H1 (cell line): ENCODE results near the gene TDRD12. TPM values are rescaled to one million over a fixed set of nuclear protein-coding genes. Genes with fewer than 3 reads are reported as not detected.

ENCODE experiments used
- CTCF ChIA-PET: fragments of 300-600 bp; sonication (Branson Sonifier 250); formaldehyde crosslinking; loops from one replicate; lab custom pipeline; 2021; ENCODE audit not compliant: partially characterized antibody; lab: Charles Lee
- POLR2A ChIA-PET: fragments of 300-600 bp; sonication (Branson Sonifier 250); formaldehyde crosslinking; loops from one replicate; lab custom pipeline; 2021; ENCODE audit warnings: inconsistent platforms; ENCODE audit not compliant: partially characterized antibody; lab: Charles Lee
- DNase-seq, 2 experiments: peaks; one replicate each; pipeline versions ENCODE4 v3.0.0 to v3.0.0-alpha.2; 2010 to 2022; ENCODE audit warnings: low spot score in 2 of 2, low read depth in 1 of 2, mixed read lengths in 1 of 2
- FAIRE-seq: peaks from 2 replicates; lab custom pipeline; 2011; peaks lifted over from hg19 to GRCh38; lab: Jason Lieb, UNC
- H2AFZ ChIP-seq: 2 replicates; pipeline ENCODE4 v1.8.1; 2012; ENCODE audit warnings: low read length, inconsistent platforms
- H2AK5ac ChIP-seq: 2 replicates; pipeline ENCODE4 v1.6.1; 2013; ENCODE audit warnings: low read depth, low read length
- H2BK120ac ChIP-seq: replicated peaks from 2 replicates; pipeline ENCODE3; 2013; ENCODE audit warnings: low read depth, low read length, inconsistent platforms
- H2BK12ac ChIP-seq: 2 replicates; pipeline ENCODE4 v1.6.1; 2013; ENCODE audit warnings: low read depth, low read length
- H2BK15ac ChIP-seq: 2 replicates; pipeline ENCODE4 v1.6.1; 2013; ENCODE audit warnings: low read length
- H2BK20ac ChIP-seq: 2 replicates; pipeline ENCODE4 v1.6.1; 2013; ENCODE audit warnings: low read length
- H2BK5ac ChIP-seq: 2 replicates; pipeline ENCODE4 v1.6.1; 2013; ENCODE audit warnings: low read depth, low read length
- H3K14ac ChIP-seq: 2 replicates; pipeline ENCODE4 v1.6.1; 2013; ENCODE audit warnings: inconsistent platforms; ENCODE audit not compliant: insufficient read length
- H3K18ac ChIP-seq: 2 replicates; pipeline ENCODE4 v1.6.1; 2013; ENCODE audit warnings: low read length; ENCODE audit errors: extremely low read depth
- H3K23ac ChIP-seq: 2 replicates; pipeline ENCODE4 v1.6.1; 2013; ENCODE audit warnings: inconsistent platforms; ENCODE audit not compliant: insufficient read length
- H3K23me2 ChIP-seq: 2 replicates; pipeline ENCODE4 v1.6.1; 2013; ENCODE audit warnings: low read depth, low read length
- H3K27ac ChIP-seq: 2 replicates; pipeline ENCODE4 v1.6.1; 2011; ENCODE audit warnings: low read depth, low read length, inconsistent platforms
- H3K27me3 ChIP-seq, 4 experiments: replicated peaks in 1 of 4; 1 replicate in 1 of 4; 2 replicates in 3 of 4; pipeline versions ENCODE4 v1.6.1 to v1.8.1; 2011 to 2013; ENCODE audit warnings: low read length in 3 of 4, mild to moderate bottlenecking in 3 of 4, inconsistent platforms in 2 of 4, mixed read lengths in 2 of 4, moderate library complexity in 1 of 4; ENCODE audit not compliant: control insufficient read depth in 3 of 4, insufficient read depth in 3 of 4; ENCODE audit errors: extremely low read depth in 1 of 4
- H3K36me3 ChIP-seq, 4 experiments: 2 replicates each; pipeline versions ENCODE4 v1.6.1 to v1.8.1; 2011 to 2013; ENCODE audit warnings: mild to moderate bottlenecking in 4 of 4, low read length in 3 of 4, moderate library complexity in 2 of 4, control low read depth in 1 of 4, inconsistent platforms in 1 of 4; ENCODE audit not compliant: insufficient read depth in 4 of 4, control insufficient read depth in 2 of 4
- H3K4ac ChIP-seq: replicated peaks from 2 replicates; pipeline ENCODE3; 2013; ENCODE audit warnings: low read length, low read depth, mixed read lengths, inconsistent platforms; ENCODE audit not compliant: insufficient read length
- H3K4me1 ChIP-seq, 4 experiments: replicated peaks in 1 of 4; 1 replicate in 1 of 4; 2 replicates in 3 of 4; pipeline versions ENCODE4 v1.6.1 to v1.8.1; 2011 to 2013; ENCODE audit warnings: low read length in 3 of 4, inconsistent platforms in 2 of 4, mixed read lengths in 1 of 4; ENCODE audit not compliant: insufficient read depth in 4 of 4, control insufficient read depth in 3 of 4
- H3K4me2 ChIP-seq, 2 experiments: 2 replicates each; pipeline versions ENCODE4 v1.6.1 to v1.8.1; 2011 to 2013; ENCODE audit warnings: low read depth in 2 of 2, low read length in 2 of 2, control low read depth in 1 of 2, inconsistent platforms in 1 of 2, mild to moderate bottlenecking in 1 of 2; ENCODE audit not compliant: insufficient read depth in 1 of 2
- H3K4me3 ChIP-seq, 4 experiments: fragments of 200-600, 300-600 bp in 1 of 4; sonication (generic), shearing (Covaris generic), sonication (Bioruptor Twin) in 1 of 4; 2 replicates each; pipeline versions ENCODE4 v1.5.1 to v1.8.1; 2011 to 2016; ENCODE audit warnings: low read length in 4 of 4, low read depth in 3 of 4, control low read depth in 2 of 4, inconsistent platforms in 2 of 4, mild to moderate bottlenecking in 2 of 4, mixed read lengths in 1 of 4, moderate library complexity in 1 of 4; ENCODE audit not compliant: insufficient read depth in 2 of 4; ENCODE audit errors: extremely low read depth in 1 of 4
- H3K56ac ChIP-seq: replicated peaks from 2 replicates; pipeline ENCODE3; 2013; ENCODE audit warnings: low read depth, mild to moderate bottlenecking, mixed read lengths, low read length, inconsistent platforms; ENCODE audit not compliant: insufficient read length
- H3K79me1 ChIP-seq: 2 replicates; pipeline ENCODE4 v1.6.1; 2013; ENCODE audit warnings: low read depth, low read length, control low read depth
- H3K79me2 ChIP-seq, 2 experiments: 2 replicates each; pipeline versions ENCODE4 v1.6.1 to v1.8.1; 2012 to 2013; ENCODE audit warnings: low read length in 2 of 2, mild to moderate bottlenecking in 2 of 2, inconsistent platforms in 1 of 2; ENCODE audit not compliant: insufficient read depth in 2 of 2, control insufficient read depth in 1 of 2
- H3K9ac ChIP-seq, 4 experiments: replicated peaks in 1 of 4; 1 replicate in 1 of 4; 2 replicates in 3 of 4; pipeline versions ENCODE4 v1.6.1 to v1.8.1; 2011 to 2013; ENCODE audit warnings: low read depth in 3 of 4, low read length in 3 of 4, control low read depth in 2 of 4, mild to moderate bottlenecking in 2 of 4, moderate library complexity in 2 of 4, inconsistent platforms in 1 of 4; ENCODE audit errors: extremely low read depth in 1 of 4
- H3K9me3 ChIP-seq, 2 experiments: 2 replicates each; pipeline versions ENCODE4 v1.6.1 to v1.8.1; 2012 to 2013; ENCODE audit warnings: mild to moderate bottlenecking in 2 of 2, moderate library complexity in 2 of 2, control low read depth in 1 of 2, inconsistent platforms in 1 of 2, low read depth in 1 of 2, low read length in 1 of 2, mixed read lengths in 1 of 2; ENCODE audit not compliant: insufficient read depth in 2 of 2
- H4K20me1 ChIP-seq, 2 experiments: replicated peaks in 1 of 2; 2 replicates each; pipeline versions ENCODE3 to v1.8.1; 2011 to 2013; ENCODE audit warnings: inconsistent platforms in 2 of 2, low read length in 2 of 2, mild to moderate bottlenecking in 1 of 2; ENCODE audit not compliant: insufficient read depth in 2 of 2, control insufficient read depth in 1 of 2
- H4K5ac ChIP-seq: 2 replicates; pipeline ENCODE4 v1.6.1; 2013; ENCODE audit warnings: low read length, low read depth, mixed read lengths, inconsistent platforms; ENCODE audit not compliant: insufficient read length
- H4K8ac ChIP-seq: 2 replicates; pipeline ENCODE4 v1.8.0; 2013; ENCODE audit warnings: mild to moderate bottlenecking, moderate library complexity, low read length, inconsistent platforms; ENCODE audit not compliant: insufficient read depth; ENCODE audit errors: extremely low read depth
- H4K91ac ChIP-seq: replicated peaks from 2 replicates; pipeline ENCODE3; 2013; ENCODE audit warnings: low read length, mixed read lengths, inconsistent platforms; ENCODE audit not compliant: insufficient read length
- CHD1 ChIP-seq: IDR thresholded peaks from 2 replicates; pipeline ENCODE4 v1.6.1; 2012; ENCODE audit warnings: low read depth, low read length, improper control_type of control experiment
- MAFK ChIP-seq: IDR thresholded peaks from 2 replicates; pipeline ENCODE4 v1.6.1; 2012; ENCODE audit warnings: low read depth, mild to moderate bottlenecking, improper control_type of control experiment, low read length
- MAX ChIP-seq: IDR thresholded peaks from 2 replicates; pipeline ENCODE4 v1.6.1; 2012; ENCODE audit warnings: inconsistent platforms
- TAF7 ChIP-seq: optimal IDR thresholded peaks from 2 replicates; pipeline ENCODE3; 2011; ENCODE audit warnings: low read depth, mild to moderate bottlenecking, inconsistent platforms, low read length, moderate library complexity, borderline replicate concordance
- TEAD4 ChIP-seq: IDR thresholded peaks from 2 replicates; pipeline ENCODE4 v1.6.1; 2012; ENCODE audit warnings: low read depth, low read length, inconsistent platforms, mixed read lengths
- WGBS, 2 experiments: shearing (Covaris generic) in 1 of 2; methylation state at CpG; one replicate each; pipeline versions ENCODE4 v1.1.6 to v1.1.7; 2013 to 2015; ENCODE audit warnings: low lambda C conversion rate in 2 of 2, mixed read lengths in 2 of 2, inconsistent platforms in 1 of 2, low coverage in 1 of 2, missing lambda C conversion rate in 1 of 2; ENCODE audit not compliant: insufficient replicate concordance in 2 of 2, insufficient coverage in 1 of 2, insufficient read length in 1 of 2; ENCODE audit errors: extremely low coverage in 1 of 2, missing lambda C conversion rate in 1 of 2; 5-methylcytosine and 5-hydroxymethylcytosine counted together
- polyA plus RNA-seq, 7 experiments: library from polyadenylated mRNA; depleted of rRNA in 3 of 7; stranded (reverse) in 5 of 7; unstranded in 2 of 7; fragments of >200 nt in 5 of 7; fragments of 200-250 nt in 2 of 7; gene quantifications; 1 replicate in 5 of 7; 2 replicates in 1 of 7; 4 replicates in 1 of 7; pipeline versions ENCODE4 v1.2.1 to v1.2.3, GENCODE V29; 2011 to 2013; ENCODE audit warnings: missing spikeins in 2 of 7, mixed read lengths in 2 of 7
- total RNA-seq: library from RNA; stranded (reverse); fragmentation: NEBNext Ultra II Directional; extraction: Animal tissue kit (Norgen Biotek cat#: 25700); gene quantifications from 2 replicates; pipeline ENCODE4 v1.2.1, GENCODE V29; 2021
- TF ChIP-seq, protein P1 (sequence below): IDR thresholded peaks from 2 replicates; pipeline ENCODE4 v1.6.1; 2012; ENCODE audit warnings: inconsistent platforms

TDRD12 gene
- total and polyA plus RNA-seq, 2 of the 8 experiments (the other 6 are each of a cell fraction or from before 2014, with no cell fraction given) = 0.39 to 0.88 TPM

- H2BK120ac ChIP-seq = no peak overlapping the region
- H4K20me1 ChIP-seq = peaks cover 10 to 18% of the 10 kb centered on the region in 2 experiments
- peak overlapping the region; percentile 40 for H4K8ac ChIP-seq
- no peak overlapping the region for H3K4ac ChIP-seq
- no peak overlapping the region for H3K23ac ChIP-seq
- H3K27ac ChIP-seq = no peak overlapping the region
- peak overlapping the region; percentile 69 to 91 (median 83) for H3K4me3 ChIP-seq
- H2AK5ac ChIP-seq = no peak overlapping the region
- H3K9ac ChIP-seq = peak overlapping the region in 3 of 4 experiments; percentile 33 to 75 (median 60); a peak in 6 of 7 replicates
- POLR2A ChIA-PET = interaction anchor here (0.6 to 1.0 kb wide), 5 partner anchors 21 to 1544 kb away, joined by 3 to 5 read pairs (median 3); no protein-coding TSS in a partner anchor
- H3K27me3 ChIP-seq = peaks cover 20 to 33% (median 26%) of the 10 kb centered on the region in 4 experiments
- CTCF ChIA-PET = interaction anchor here (0.6 to 0.8 kb wide), 4 partner anchors 22 to 1450 kb away, joined by 3 read pairs; no protein-coding TSS in a partner anchor
- H4K5ac ChIP-seq = no peak overlapping the region
- peak overlapping the region; percentile 91 to 98 for H3K4me2 ChIP-seq
- TF ChIP-seq TEAD4 = no peak
- TF ChIP-seq MAX = peak; percentile 51; the same call in 1 of the 2 replicates
- no peak for TF ChIP-seq TAF7
- TF ChIP-seq, protein P1, sequence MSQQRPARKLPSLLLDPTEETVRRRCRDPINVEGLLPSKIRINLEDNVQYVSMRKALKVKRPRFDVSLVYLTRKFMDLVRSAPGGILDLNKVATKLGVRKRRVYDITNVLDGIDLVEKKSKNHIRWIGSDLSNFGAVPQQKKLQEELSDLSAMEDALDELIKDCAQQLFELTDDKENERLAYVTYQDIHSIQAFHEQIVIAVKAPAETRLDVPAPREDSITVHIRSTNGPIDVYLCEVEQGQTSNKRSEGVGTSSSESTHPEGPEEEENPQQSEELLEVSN = peak; percentile 36; the same call in 1 of the 2 replicates
- no peak for TF ChIP-seq CHD1
- TF ChIP-seq MAFK = no peak
- peak overlapping the region; percentile 90 for H3K18ac ChIP-seq
- peak overlapping the region; percentile 69 for H3K56ac ChIP-seq
- H2BK12ac ChIP-seq = no peak overlapping the region
- no peak for FAIRE-seq
- H2BK15ac ChIP-seq = no peak overlapping the region
- no peak overlapping the region for H4K91ac ChIP-seq
- 3% methylated on average over 44 of the region's 67 CpGs; no CpG with 5 or more reads in 1 of the 2 experiments for WGBS, 2 experiments
- no peak overlapping the region for H2AFZ ChIP-seq
- H3K4me1 ChIP-seq = peaks cover 8 to 16% (median 11%) of the 10 kb centered on the region in 4 experiments; a peak in 6 of 7 replicates
- H2BK5ac ChIP-seq = no peak overlapping the region
- no peak overlapping the region for H2BK20ac ChIP-seq
- no peaks in the 10 kb centered on the region; a peak in 1 of 4 replicates for H3K9me3 ChIP-seq
- DNase-seq = no peak
- no peak overlapping the region for H3K14ac ChIP-seq
- peaks cover 14% of the 10 kb centered on the region; the same call in 1 of the 2 replicates for H3K23me2 ChIP-seq
- H3K36me3 ChIP-seq = peaks cover 0 to 6% (median 0%) of the 10 kb centered on the region in 4 experiments; a peak in 1 of 8 replicates
- H3K79me2 ChIP-seq = peaks cover 0 to 48% of the 10 kb centered on the region in 2 experiments; a peak in 3 of 4 replicates
- peaks cover 17% of the 10 kb centered on the region for H3K79me1 ChIP-seq
Measured at GRCh38 chr19:32674153-32674930, 45.2 kb upstream of the TDRD12 start.
